Breast epithelium (tissue), 4 donors: ENCODE results near the gene MTUS2. TPM values are rescaled to one million over a fixed set of nuclear protein-coding genes. Genes with fewer than 3 reads are reported as not detected.

Source experiments
- DNase-seq, 2 donors: peaks; one replicate each; pipeline ENCODE4 v3.0.0-alpha.2; 2019; ENCODE audit warnings: low spot score in 2 of 2
- H3K27ac ChIP-seq, 2 donors: fragments of 200-600 bp; sonication (generic) in 1 of 2; one replicate each; pipeline ENCODE4 v1.5.1; 2016 to 2019; ENCODE audit warnings: mild to moderate bottlenecking in 1 of 2
- H3K27me3 ChIP-seq, 2 donors: fragments of 200-600 bp; sonication (generic) in 1 of 2; one replicate each; pipeline versions ENCODE4 v1.5.1 to v1.6.0; 2017 to 2019; ENCODE audit warnings: control low read depth in 1 of 2, mild to moderate bottlenecking in 1 of 2
- H3K36me3 ChIP-seq: fragments of 200-600 bp; one replicate; pipeline ENCODE4 v1.5.1; 2019
- H3K4me1 ChIP-seq, 2 donors: fragments of 200-600 bp; sonication (generic); one replicate each; pipeline ENCODE4 v1.5.1; 2016 to 2019; ENCODE audit warnings: control low read depth in 1 of 2
- H3K4me3 ChIP-seq, 3 donors: fragments of 200-600 bp; sonication (generic); 1 replicate in 2 of 3; 2 replicates in 1 of 3; pipeline ENCODE4 v1.5.1; 2016 to 2019; ENCODE audit warnings: mild to moderate bottlenecking in 3 of 3, moderate library complexity in 2 of 3
- H3K9me3 ChIP-seq, 2 donors: fragments of 200-600 bp; sonication (generic) in 1 of 2; one replicate each; pipeline ENCODE4 v1.5.1; 2016 to 2019; ENCODE audit warnings: control low read depth in 1 of 2
- CTCF ChIP-seq, 3 donors: fragments of 450-650 bp; IDR thresholded peaks; one replicate each; pipeline ENCODE4 v1.5.1; 2016 to 2017; ENCODE audit warnings: antibody characterized with exemption in 3 of 3, mild to moderate bottlenecking in 3 of 3, moderate library complexity in 3 of 3
- POLR2A ChIP-seq: fragments of 450-650 bp; IDR thresholded peaks from one replicate; pipeline ENCODE4 v1.6.1; 2016; ENCODE audit warnings: antibody characterized with exemption, mild to moderate bottlenecking, moderate library complexity
- POLR2AphosphoS5 ChIP-seq, 3 donors: sonication (generic); formaldehyde crosslinking; IDR thresholded peaks; one replicate each; pipeline ENCODE4 v1.6.1; 2017; ENCODE audit warnings: antibody characterized with exemption in 3 of 3
- intact Hi-C: fragments of 100-400 bp; cut with DNase I; formaldehyde crosslinking; loops from one replicate; pipeline ENCODE4 v1.15.1; 2023; ENCODE audit warnings: low total_unique reads
- total RNA-seq, 3 donors: library from RNA; depleted of rRNA; stranded (reverse); fragments of >200 nt; gene quantifications; one replicate each; pipeline ENCODE4 v1.1.0, GENCODE V29; 2016

Gene MTUS2
- total RNA-seq, 3 donors from 2014 or later, result under 0.01 to 1.0 TPM; not detected in 1

- DNase-seq, result no peak
- no peaks in the 10 kb centered on the region for H3K4me1 ChIP-seq
- no peaks in the 10 kb centered on the region for H3K36me3 ChIP-seq
- intact Hi-C loops, result no loop called here
- H3K27me3 ChIP-seq, result no peaks in the 10 kb centered on the region
- no peak for TF ChIP-seq POLR2AphosphoS5 (IDR thresholded peaks at IDR 0.05)
- no peak overlapping the region for H3K27ac ChIP-seq
- no peak overlapping the region for H3K4me3 ChIP-seq
- H3K9me3 ChIP-seq, result peaks cover 0 to 5% of the 10 kb centered on the region in 2 donors
Observed at GRCh38 chr13:28954419-28954725, 134.2 kb downstream of the MTUS2 start.

DNA sequence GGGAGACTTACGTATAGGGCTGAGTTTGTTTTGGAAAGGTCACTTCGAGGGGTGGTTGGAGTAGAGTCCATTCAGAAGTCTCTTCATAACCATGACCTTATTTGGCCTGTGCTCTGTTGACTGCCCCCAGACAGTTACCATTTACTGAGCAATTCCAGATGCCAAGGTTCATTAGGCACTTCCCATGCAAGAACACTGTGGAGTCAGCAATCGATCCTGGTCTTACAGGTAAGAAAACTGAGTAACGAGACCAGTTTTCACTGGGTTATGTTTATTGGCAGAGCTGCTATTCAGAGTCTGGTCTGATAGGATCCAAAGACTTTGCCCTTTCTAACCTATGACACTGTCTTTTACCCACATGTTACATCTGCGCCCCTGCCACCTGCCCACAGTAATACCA, 134.7 kb downstream of the MTUS2 start:
- H3K27me3 ChIP-seq, result no peaks in the 10 kb centered on the region
- no peaks in the 10 kb centered on the region for H3K36me3 ChIP-seq
- peaks cover 0 to 2% of the 10 kb centered on the region in 2 donors for H3K9me3 ChIP-seq
- no peak for DNase-seq
- TF ChIP-seq POLR2A (no peak), POLR2AphosphoS5 (IDR thresholded peaks at IDR 0.05) (no peak), CTCF (IDR thresholded peaks at IDR 0.05) (no peak)
- H3K4me3 ChIP-seq, result no peak overlapping the region
- intact Hi-C loops, result no loop called here
- no peaks in the 10 kb centered on the region for H3K4me1 ChIP-seq
- H3K27ac ChIP-seq, result no peak overlapping the region

GRCh38 chr13:28955264-28955966, 135.3 kb downstream of the MTUS2 start:
- TF ChIP-seq POLR2AphosphoS5 (IDR thresholded peaks at IDR 0.05) (no peak), POLR2A (no peak), CTCF (IDR thresholded peaks at IDR 0.05) (no peak)
- Histone ChIP-seq H3K4me1 (no peaks in the 10 kb centered on the region), H3K9me3 (no peaks in the 10 kb centered on the region), H3K36me3 (no peaks in the 10 kb centered on the region), H3K27ac (no peak overlapping the region), H3K27me3 (no peaks in the 10 kb centered on the region), H3K4me3 (no peak overlapping the region)
- intact Hi-C loops, result no loop called here
- DNase-seq, result no peak

- no peaks in the 10 kb centered on the region for H3K27me3 ChIP-seq
- H3K27ac ChIP-seq, result no peak overlapping the region
- H3K36me3 ChIP-seq, result no peaks in the 10 kb centered on the region
- no peak for DNase-seq
- H3K4me3 ChIP-seq, result no peak overlapping the region
- no peak for TF ChIP-seq POLR2AphosphoS5 (IDR thresholded peaks at IDR 0.05)
- no peak for TF ChIP-seq CTCF (IDR thresholded peaks at IDR 0.05)
- no peak for TF ChIP-seq POLR2A
- intact Hi-C loops, result no loop called here
- no peaks in the 10 kb centered on the region for H3K4me1 ChIP-seq
- H3K9me3 ChIP-seq, result no peaks in the 10 kb centered on the region
Observed at GRCh38 chr13:28958018-28958417, 137.9 kb downstream of the MTUS2 start.

DNA sequence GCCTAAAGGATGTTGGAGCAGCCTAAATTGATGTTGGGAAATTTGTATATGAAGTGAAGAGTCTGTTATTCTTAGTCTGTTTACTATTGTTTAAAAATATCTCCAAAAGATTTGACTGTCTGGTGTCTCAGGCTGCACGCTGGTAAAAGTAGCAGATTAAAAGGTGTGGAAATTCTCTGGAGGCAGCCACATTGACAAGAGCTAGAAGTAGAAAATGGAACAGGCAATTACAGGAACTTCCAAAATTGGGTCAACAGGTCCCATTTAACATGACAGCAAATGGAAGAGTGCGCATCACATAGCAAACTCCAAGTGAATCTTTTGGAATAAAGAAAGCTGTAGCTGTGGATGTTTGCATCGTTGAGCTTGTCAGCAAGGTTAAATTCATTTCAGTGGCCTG, 138.3 kb downstream of the MTUS2 start:
- H3K4me3 ChIP-seq, result no peak overlapping the region
- H3K36me3 ChIP-seq, result no peaks in the 10 kb centered on the region
- H3K27ac ChIP-seq, result no peak overlapping the region
- H3K9me3 ChIP-seq, result no peaks in the 10 kb centered on the region
- DNase-seq, result no peak
- TF ChIP-seq CTCF (IDR thresholded peaks at IDR 0.05), result no peak
- no peaks in the 10 kb centered on the region for H3K27me3 ChIP-seq
- H3K4me1 ChIP-seq, result no peaks in the 10 kb centered on the region
- intact Hi-C loops, result no loop called here

GRCh38 chr13:28964052-28964451, 143.9 kb downstream of the MTUS2 start:
- DNase-seq, result no peak
- TF ChIP-seq POLR2AphosphoS5 (IDR thresholded peaks at IDR 0.05), result no peak
- no peak for TF ChIP-seq POLR2A
- TF ChIP-seq CTCF (IDR thresholded peaks at IDR 0.05), result no peak
- H3K36me3 ChIP-seq, result no peaks in the 10 kb centered on the region
- no peaks in the 10 kb centered on the region for H3K9me3 ChIP-seq
- no peak overlapping the region for H3K27ac ChIP-seq
- H3K4me3 ChIP-seq, result no peak overlapping the region
- no peaks in the 10 kb centered on the region for H3K4me1 ChIP-seq
- intact Hi-C loops, result no loop called here
- H3K27me3 ChIP-seq, result no peaks in the 10 kb centered on the region
